Heart left ventricle (tissue), 13 donors: ENCODE results near the gene SUSD4.

Source experiments
- CTCF ChIP-seq, 12 donors: fragments of 200-600 bp; sonication (generic) in 4 of 12; IDR thresholded peaks; one replicate each; pipeline versions ENCODE4 v1.5.0 to v1.8.0; 2018 to 2022; ENCODE audit warnings: antibody characterized with exemption in 12 of 12, mild to moderate bottlenecking in 5 of 12
- POLR2A ChIP-seq, 2 donors: fragments of 450-650 bp; IDR thresholded peaks; one replicate each; pipeline ENCODE4 v1.6.1; 2017; ENCODE audit warnings: antibody characterized with exemption in 2 of 2, mild to moderate bottlenecking in 2 of 2, moderate library complexity in 2 of 2
- donor health status: ischemic (EF 13 %, LVEDD 7.1; RV severe dilation, severe dysfunction).
- donor health status: DM: no; HTN: yes; CAD: no.
- donor health status: DM: no; HTN: no; CAD: no.
- donor health status: ischemic (EF 25% LVEDD 6.9; RV normal size, moderate dysfunction).
- donor health status: ischemic (EF 25% LVEDD 5.7; RV mildly dilated, moderate dysfunction).
- donor health status: ischemic (EF 35%, LVEDD 5.7; RV mildly dilated, moderate dysfunction).
- donor health status: nonischemic (EF 11% LVEDD 7.7; RV severe dilation, severe dysfunction).
- donor health status: DM: yes; HTN: yes; CAD: no.
- donor health status: PGD.
- donor health status: ischemic (EF 29% LVEDD 5.4; RV normal size, mild dysfunction).
- donor health status: nonischemic (EF 23%, LVEDD 6.1; RV moderate dilation, normal function).

- TF ChIP-seq CTCF (IDR thresholded peaks at IDR 0.05) (no peak), POLR2A (IDR thresholded peaks at IDR 0.05) (no peak)
These were observed 44.6 kb downstream of the SUSD4 start for GRCh38 chr1:223319398-223319797.
